Natural killer cell treated with Interleukin-12 subunit alpha and Interleukin-12 subunit beta and Interleukin-15 and Interleukin-18, amount 100 ng/mL, for 72 hours (primary cell): ENCODE measurements around the gene APOLD1. TPM values are rescaled to one million over a fixed set of nuclear protein-coding genes. Genes with fewer than 3 reads are reported as not detected.
"Not testable (repeated sequence)": the region's sequence is repeated elsewhere in the genome, so short reads cannot be mapped to it uniquely, and the experiment has no call there.

Experiments used
- ATAC-seq, 2 donors: fragments of 150-1000 bp; cut with Tn5 transposase in 1 of 2; sonication (Bioruptor Pico), chemical (Tn5 transposase) in 1 of 2; 2 replicates each; pipeline ENCODE4 v1.10.0; 2021
- DNase-seq: peaks from one replicate; pipeline ENCODE4 v3.0.0; 2022; ENCODE audit warnings: low spot score
- H3K27ac Mint-ChIP-seq, 2 donors: 1 replicate in 1 of 2; 2 replicates in 1 of 2; pipeline ENCODE4 v1.8.0; 2022; ENCODE audit warnings: mixed read lengths in 2 of 2, mild to moderate bottlenecking in 1 of 2, moderate library complexity in 1 of 2
- H3K27me3 Mint-ChIP-seq, 2 donors: 1 replicate in 1 of 2; 2 replicates in 1 of 2; pipeline ENCODE4 v1.8.0; 2022; ENCODE audit warnings: mixed read lengths in 2 of 2
- H3K36me3 Mint-ChIP-seq: one replicate; pipeline ENCODE4 v1.8.0; 2022; ENCODE audit warnings: mixed read lengths
- H3K4me1 Mint-ChIP-seq, 2 donors: 1 replicate in 1 of 2; 2 replicates in 1 of 2; pipeline ENCODE4 v1.8.0; 2022; ENCODE audit warnings: low read depth in 2 of 2, mixed read lengths in 2 of 2, mild to moderate bottlenecking in 1 of 2
- H3K4me3 Mint-ChIP-seq: one replicate; pipeline ENCODE4 v1.8.0; 2022; ENCODE audit warnings: mixed read lengths
- H3K9me3 Mint-ChIP-seq: 2 replicates; pipeline ENCODE4 v1.8.0; 2022; ENCODE audit warnings: mixed read lengths
- total RNA-seq, 2 donors: library from RNA; stranded (reverse); gene quantifications; one replicate each; pipeline ENCODE4 v1.2.3, GENCODE V29; 2022

APOLD1 gene
- total RNA-seq, 2 donors from 2014 or later = 0.90 to 3.3 TPM

GRCh38 chr12:12822886-12823285, 37.4 kb downstream of the APOLD1 start:
- Mint-ChIP-seq H3K9me3 (no peaks in the 10 kb centered on the region), H3K4me1 (peaks cover 7 to 21% of the 10 kb centered on the region in 2 donors), H3K36me3 (peaks cover 32% of the 10 kb centered on the region), H3K4me3 (no peak overlapping the region), H3K27ac (no peak overlapping the region), H3K27me3 (no peaks in the 10 kb centered on the region)
- DNase-seq = no peak
- no peak for ATAC-seq

DNA sequence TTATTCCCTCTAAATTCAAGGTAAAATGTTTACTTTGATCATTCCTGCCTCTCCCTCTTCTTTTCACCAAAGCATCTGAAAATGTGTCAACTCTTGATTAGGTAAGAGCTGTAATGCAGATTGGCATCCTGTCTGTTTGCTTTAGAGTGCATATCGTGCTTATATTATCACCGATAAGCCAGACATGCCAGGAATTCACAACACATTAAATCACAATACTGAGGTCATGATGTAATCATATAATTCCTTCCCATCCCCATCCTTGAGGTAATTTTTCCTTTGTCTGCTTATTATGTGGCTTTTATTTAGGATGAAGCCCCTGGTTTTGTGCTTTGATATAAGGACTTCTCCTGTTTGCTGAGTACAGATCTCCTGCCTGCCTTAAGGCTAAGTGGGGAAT, 37.8 kb downstream of the APOLD1 start:
- ATAC-seq (no peak), DNase-seq (no peak)
- peaks cover 7 to 21% of the 10 kb centered on the region in 2 donors for H3K4me1 Mint-ChIP-seq
- no peak overlapping the region for H3K27ac Mint-ChIP-seq
- peaks cover 32% of the 10 kb centered on the region for H3K36me3 Mint-ChIP-seq
- H3K4me3 Mint-ChIP-seq = no peak overlapping the region
- no peaks in the 10 kb centered on the region for H3K27me3 Mint-ChIP-seq
- no peaks in the 10 kb centered on the region for H3K9me3 Mint-ChIP-seq

GRCh38 chr12:12823811-12824210, 38.4 kb downstream of the APOLD1 start:
- Mint-ChIP-seq H3K4me1 (peaks cover 6 to 21% of the 10 kb centered on the region in 2 donors), H3K36me3 (peaks cover 32% of the 10 kb centered on the region), H3K27ac (no peak overlapping the region), H3K27me3 (no peaks in the 10 kb centered on the region), H3K4me3 (no peak overlapping the region), H3K9me3 (no peaks in the 10 kb centered on the region)
- no peak for DNase-seq
- ATAC-seq = no peak

- no peak overlapping the region for H3K4me3 Mint-ChIP-seq
- H3K36me3 Mint-ChIP-seq = peaks cover 15% of the 10 kb centered on the region
- no peak for DNase-seq
- no peaks in the 10 kb centered on the region for H3K9me3 Mint-ChIP-seq
- peaks cover 0 to 3% of the 10 kb centered on the region in 2 donors for H3K4me1 Mint-ChIP-seq
- H3K27ac Mint-ChIP-seq = no peak overlapping the region
- no peak for ATAC-seq
- H3K27me3 Mint-ChIP-seq = no peaks in the 10 kb centered on the region
Observed at GRCh38 chr12:12835378-12836146, 50.1 kb downstream of the APOLD1 start.

- Mint-ChIP-seq H3K4me3 (no peak overlapping the region), H3K27ac (no peak overlapping the region), H3K27me3 (no peaks in the 10 kb centered on the region), H3K36me3 (peaks cover 12% of the 10 kb centered on the region), H3K4me1 (peaks cover 0 to 3% of the 10 kb centered on the region in 2 donors), H3K9me3 (no peaks in the 10 kb centered on the region)
- no peak for DNase-seq
- ATAC-seq = no peak
Observed at GRCh38 chr12:12836571-12836970, 51.1 kb downstream of the APOLD1 start.

- Mint-ChIP-seq H3K4me3 (no peak overlapping the region), H3K4me1 (peaks cover 0 to 3% of the 10 kb centered on the region in 2 donors), H3K27ac (no peak overlapping the region), H3K27me3 (no peaks in the 10 kb centered on the region), H3K9me3 (no peaks in the 10 kb centered on the region), H3K36me3 (peaks cover 8% of the 10 kb centered on the region)
- DNase-seq (no peak), ATAC-seq (peak; percentile 48 to 75)
Observed at GRCh38 chr12:12837025-12837812, 51.8 kb downstream of the APOLD1 start.

DNA sequence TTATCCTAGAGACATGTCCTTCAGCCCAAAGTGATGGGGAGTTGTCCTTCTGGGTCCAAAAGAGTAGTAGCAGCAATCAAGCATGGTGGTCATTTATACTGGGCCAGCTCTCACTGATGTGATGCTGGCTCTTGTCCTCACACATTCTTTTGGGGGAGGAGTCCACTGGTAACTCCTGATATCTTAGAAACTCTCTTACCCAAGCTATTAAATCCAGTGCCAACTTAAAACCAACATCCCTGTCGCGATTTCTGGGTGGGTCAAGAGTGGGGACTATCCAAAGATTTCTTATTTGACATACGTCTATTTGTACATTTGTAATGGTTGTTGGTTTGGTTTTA, 52.3 kb downstream of the APOLD1 start:
- Mint-ChIP-seq H3K4me1 (peaks cover 0 to 3% of the 10 kb centered on the region in 2 donors), H3K27me3 (no peaks in the 10 kb centered on the region), H3K27ac (no peak overlapping the region), H3K9me3 (no peaks in the 10 kb centered on the region), H3K4me3 (no peak overlapping the region), H3K36me3 (peaks cover 8% of the 10 kb centered on the region)
- ATAC-seq = no peak
- no peak for DNase-seq

GRCh38 chr12:12839003-12839395, 53.5 kb downstream of the APOLD1 start:
- Mint-ChIP-seq H3K4me1 (peaks cover 0 to 3% of the 10 kb centered on the region in 2 donors), H3K4me3 (no peak overlapping the region), H3K9me3 (no peaks in the 10 kb centered on the region), H3K36me3 (peaks cover under 1% of the 10 kb centered on the region), H3K27ac (no peak overlapping the region), H3K27me3 (no peaks in the 10 kb centered on the region)
- DNase-seq (no peak), ATAC-seq (no peak)

GRCh38 chr12:12839439-12839838, 54.0 kb downstream of the APOLD1 start:
- H3K4me3 Mint-ChIP-seq, DNase-seq, H3K36me3 Mint-ChIP-seq, H3K9me3 Mint-ChIP-seq, H3K4me1 Mint-ChIP-seq, H3K27me3 Mint-ChIP-seq, ATAC-seq, H3K27ac Mint-ChIP-seq: not testable (repeated sequence)

GRCh38 chr12:12839873-12840579, 54.6 kb downstream of the APOLD1 start:
- H3K4me1 Mint-ChIP-seq = peaks cover 0 to 3% of the 10 kb centered on the region in 2 donors
- H3K4me3 Mint-ChIP-seq = no peak overlapping the region
- H3K36me3 Mint-ChIP-seq = no peaks in the 10 kb centered on the region
- no peaks in the 10 kb centered on the region for H3K27me3 Mint-ChIP-seq
- ATAC-seq = no peak
- DNase-seq = no peak
- H3K27ac Mint-ChIP-seq = no peak overlapping the region
- H3K9me3 Mint-ChIP-seq = no peaks in the 10 kb centered on the region

DNA sequence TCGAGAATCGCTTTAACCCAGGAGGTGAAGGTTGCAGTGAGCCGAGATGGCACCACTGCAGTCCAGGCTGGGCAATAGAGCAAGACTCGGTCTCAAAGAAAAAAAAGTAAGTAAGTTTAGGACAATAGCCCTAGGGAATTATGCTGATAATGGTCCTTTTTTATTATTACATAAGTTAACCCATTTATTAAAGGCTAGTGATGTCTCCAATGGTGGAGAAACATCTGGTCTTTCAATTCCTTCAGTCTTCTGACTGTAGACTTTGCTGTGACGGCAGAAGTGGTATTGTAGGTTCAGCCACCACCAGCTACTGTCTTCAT, 55.1 kb downstream of the APOLD1 start:
- Mint-ChIP-seq H3K4me1 (peaks cover 0 to 3% of the 10 kb centered on the region in 2 donors), H3K4me3 (no peak overlapping the region), H3K36me3 (no peaks in the 10 kb centered on the region), H3K27ac (no peak overlapping the region), H3K9me3 (no peaks in the 10 kb centered on the region), H3K27me3 (no peaks in the 10 kb centered on the region)
- ATAC-seq (no peak), DNase-seq (no peak)
